PFSK-1 (cell line): Measurements from ENCODE around the gene LRMDA.

Source experiments
- POLR2AphosphoS5 ChIP-seq: IDR thresholded peaks from 2 replicates; pipeline ENCODE4 v1.6.1; 2012; ENCODE audit warnings: low read depth, mild to moderate bottlenecking, control low read depth, low read length, moderate library complexity
- SIN3A ChIP-seq: IDR thresholded peaks from 2 replicates; pipeline ENCODE4 v1.6.1; 2012; ENCODE audit warnings: mild to moderate bottlenecking, low read length, moderate library complexity, borderline replicate concordance; ENCODE audit not compliant: insufficient read depth
- TAF1 ChIP-seq: IDR thresholded peaks from 2 replicates; pipeline ENCODE4 v1.6.1; 2012; ENCODE audit warnings: low read length, control low read depth, borderline replicate concordance; ENCODE audit not compliant: insufficient read depth

DNA sequence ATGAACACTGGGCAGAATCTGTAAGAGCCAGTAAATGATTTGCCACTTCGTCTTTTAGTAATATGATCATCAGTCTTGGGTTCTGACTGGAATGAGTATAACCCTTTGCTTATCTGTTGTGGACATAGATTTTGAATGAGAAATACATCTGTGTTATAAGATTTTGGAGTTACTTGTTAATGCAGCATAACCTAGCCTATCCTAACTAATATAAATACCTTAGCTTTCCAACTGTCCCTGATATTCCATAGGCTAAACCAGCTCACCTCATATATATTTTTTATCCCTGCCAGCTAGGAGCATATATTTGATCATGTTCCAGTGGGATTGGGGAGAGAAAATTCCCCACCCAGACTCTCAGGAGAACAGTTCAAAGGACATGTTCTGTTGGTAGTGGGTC is 15.1 kb downstream of the LRMDA start:
- TF ChIP-seq TAF1 (no peak), POLR2AphosphoS5 (no peak), SIN3A (no peak)
